RCC 7860 (cell line): ENCODE data around the gene MALL.
A peak's percentile ranks its signal among the peaks of the same experiment; 100 is the strongest.
"Not testable (repeated sequence)": the region's sequence is repeated elsewhere in the genome, so short reads cannot be mapped to it uniquely, and the experiment has no call there.

Experiments
- DNase-seq: peaks from one replicate; pipeline ENCODE4 v3.0.0-alpha.2; 2015; ENCODE audit warnings: low spot score
- FAIRE-seq: peaks from 2 replicates; lab custom pipeline; 2012; peaks lifted over from hg19 to GRCh38; lab: Jason Lieb, UNC

Gene MALL

GRCh38 chr2:110121052-110121334 is 5.4 kb upstream of the MALL start:
- FAIRE-seq (no peak), DNase-seq (no peak)

GRCh38 chr2:110120171-110121051 is 4.8 kb upstream of the MALL start:
- no peak for FAIRE-seq

GRCh38 chr2:110116033-110116710 is 550 bp upstream of the MALL start:
- no peak for FAIRE-seq
- no peak for DNase-seq

More at GRCh38 chr2:110120171-110121051, 4.8 kb upstream of the MALL start:
- DNase-seq: no peak

GRCh38 chr2:110114831-110115255 is 779 bp downstream of the MALL start:
- DNase-seq (no peak), FAIRE-seq (no peak)

- peak; percentile 77 for DNase-seq
- no peak for FAIRE-seq
Observed at GRCh38 chr2:110113961-110114591, 1.5 kb downstream of the MALL start.

- not testable (repeated sequence) for FAIRE-seq, DNase-seq
Observed at GRCh38 chr2:110108291-110108690, 7.3 kb downstream of the MALL start.

- FAIRE-seq: no peak
- DNase-seq: no peak
Observed at GRCh38 chr2:110107092-110108079, 8.2 kb downstream of the MALL start.

- DNase-seq (peak; percentile 52), FAIRE-seq (no peak)
Observed at GRCh38 chr2:110106642-110107041, 9.0 kb downstream of the MALL start.

- peak; percentile 95 for DNase-seq
- peak; percentile 89 for FAIRE-seq
Observed at GRCh38 chr2:110105608-110106467, 9.8 kb downstream of the MALL start.

GRCh38 chr2:110105183-110105582 is 10.4 kb downstream of the MALL start:
- FAIRE-seq (no peak), DNase-seq (no peak)

GRCh38 chr2:110104025-110104771 is 11.4 kb downstream of the MALL start:
- peak; percentile 98 for FAIRE-seq
- DNase-seq: peak; percentile 100

- FAIRE-seq: no peak
Observed at GRCh38 chr2:110103061-110103961, 12.3 kb downstream of the MALL start.

GRCh38 chr2:110101901-110102803 is 13.5 kb downstream of the MALL start:
- FAIRE-seq (peak; percentile 91), DNase-seq (peak; percentile 96)

More at GRCh38 chr2:110103061-110103961, 12.3 kb downstream of the MALL start:
- no peak for DNase-seq

GRCh38 chr2:110101280-110101844 is 14.3 kb downstream of the MALL start:
- peak; percentile 99 for DNase-seq
- peak; percentile 98 for FAIRE-seq

- FAIRE-seq, DNase-seq: not testable (repeated sequence)
Observed at GRCh38 chr2:110100880-110101279, 14.7 kb downstream of the MALL start.

- no peak for FAIRE-seq
- no peak for DNase-seq
Observed at GRCh38 chr2:110100480-110100879, 15.1 kb downstream of the MALL start.
